B cell (primary cell): ENCODE results near the gene DDHD1. TPM values are rescaled to one million over a fixed set of nuclear protein-coding genes. Genes with fewer than 3 reads are reported as not detected.

Source experiments
- ATAC-seq: fragments of 200-7000 bp; cut with Tn5 transposase; one replicate; pipeline ENCODE4 v1.10.0; 2021; ENCODE audit warnings: low read depth, mild to moderate bottlenecking, moderate number of reproducible peaks, moderate library complexity
- CTCF ChIA-PET: fragments of 350-600 bp; sonication (Branson Sonifier 250); formaldehyde crosslinking; loops from one replicate; lab custom pipeline; 2021; ENCODE audit warnings: antibody characterized with exemption, inconsistent platforms; lab: Charles Lee
- POLR2A ChIA-PET: fragments of 350-600 bp; sonication (Branson Sonifier 250); formaldehyde crosslinking; loops from one replicate; lab custom pipeline; 2021; ENCODE audit warnings: antibody characterized with exemption; lab: Charles Lee
- DNase-seq: peaks from one replicate; pipeline ENCODE4 v3.0.0; 2013
- H2AFZ ChIP-seq: 2 replicates; pipeline ENCODE4 v1.6.1; 2012; ENCODE audit warnings: mild to moderate bottlenecking, low read depth, low read length; ENCODE audit not compliant: insufficient read depth, poor library complexity, severe bottlenecking
- H3K27ac ChIP-seq, 2 donors: 1 replicate in 1 of 2; 2 replicates in 1 of 2; pipeline ENCODE4 v1.5.1; 2012 to 2013; ENCODE audit warnings: low read length in 2 of 2, mild to moderate bottlenecking in 2 of 2, moderate library complexity in 1 of 2
- H3K27me3 ChIP-seq, 4 experiments: fragments of 200-600 bp in 1 of 4; sonication (generic) in 1 of 4; replicated peaks in 1 of 4; 1 replicate in 2 of 4; 2 replicates in 2 of 4; pipeline versions ENCODE4 v1.6.1 to v1.7.0; 2013 to 2016; ENCODE audit warnings: low read length in 3 of 4, mild to moderate bottlenecking in 2 of 4, mixed read lengths in 1 of 4, moderate library complexity in 1 of 4; ENCODE audit not compliant: insufficient read depth in 4 of 4, control insufficient read depth in 3 of 4; ENCODE audit errors: control extremely low read depth in 1 of 4
- H3K36me3 ChIP-seq, 2 experiments: replicated peaks in 1 of 2; 1 replicate in 1 of 2; 2 replicates in 1 of 2; pipeline versions ENCODE4 v1.6.1 to v1.7.1; 2013; ENCODE audit warnings: low read length in 1 of 2; ENCODE audit not compliant: insufficient read depth in 2 of 2, control insufficient read depth in 1 of 2; ENCODE audit errors: control extremely low read depth in 1 of 2, extremely low read depth in 1 of 2
- H3K4me1 ChIP-seq, 2 donors: fragments of 200-600 bp in 1 of 2; sonication (generic) in 1 of 2; 1 replicate in 1 of 2; 2 replicates in 1 of 2; pipeline versions ENCODE4 v1.5.1 to v1.6.1; 2013 to 2017; ENCODE audit warnings: low read length in 2 of 2; ENCODE audit not compliant: control insufficient read depth in 2 of 2, insufficient read depth in 2 of 2
- H3K4me2 ChIP-seq: replicated peaks from 2 replicates; pipeline ENCODE3; 2012; ENCODE audit warnings: mild to moderate bottlenecking, low read depth, low read length; ENCODE audit not compliant: poor library complexity, severe bottlenecking
- H3K4me3 ChIP-seq, 5 experiments: fragments of 200-600 bp in 1 of 5; sonication (generic) in 1 of 5; 1 replicate in 3 of 5; 2 replicates in 2 of 5; pipeline versions ENCODE4 v1.5.1 to v1.7.0; 2011 to 2016; ENCODE audit warnings: low read length in 4 of 5, mild to moderate bottlenecking in 4 of 5, low read depth in 2 of 5, control low read depth in 1 of 5, moderate library complexity in 1 of 5; ENCODE audit not compliant: insufficient read depth in 1 of 5; ENCODE audit errors: control extremely low read depth in 1 of 5, extremely low read depth in 1 of 5
- H3K79me2 ChIP-seq: fragments of 200-600 bp; sonication (generic); one replicate; pipeline ENCODE4 v1.6.0; 2016; ENCODE audit warnings: low read length; ENCODE audit not compliant: control insufficient read depth, insufficient read depth
- H3K9ac ChIP-seq: fragments of 200-600 bp; sonication (generic); 2 replicates; pipeline ENCODE4 v1.6.1; 2017; ENCODE audit warnings: mild to moderate bottlenecking, low read length, moderate library complexity
- H3K9me3 ChIP-seq, 3 donors: one replicate each; pipeline versions ENCODE4 v1.6.1 to v1.7.1; 2013; ENCODE audit warnings: low read length in 2 of 3; ENCODE audit not compliant: control insufficient read depth in 2 of 3, insufficient read depth in 1 of 3; ENCODE audit errors: control extremely low read depth in 1 of 3
- H4K20me1 ChIP-seq: 2 replicates; pipeline ENCODE4 v1.6.0; 2012; ENCODE audit warnings: mild to moderate bottlenecking, low read length; ENCODE audit not compliant: insufficient read depth, control insufficient read depth, poor library complexity, severe bottlenecking
- H3K27ac Mint-ChIP-seq: one replicate; pipeline ENCODE4 v1.8.0; 2021; ENCODE audit warnings: mixed read lengths
- H3K27me3 Mint-ChIP-seq: one replicate; pipeline ENCODE4 v1.8.0; 2021; ENCODE audit warnings: mixed read lengths
- H3K4me1 Mint-ChIP-seq: one replicate; pipeline ENCODE4 v1.8.0; 2021; ENCODE audit warnings: mixed read lengths
- H3K4me3 Mint-ChIP-seq: one replicate; pipeline ENCODE4 v1.8.0; 2021; ENCODE audit warnings: mixed read lengths
- H3K9me3 Mint-ChIP-seq: one replicate; pipeline ENCODE4 v1.8.0; 2022; ENCODE audit warnings: mixed read lengths; ENCODE audit not compliant: insufficient read depth
- CTCF ChIP-seq: fragments of 200-600 bp; IDR thresholded peaks from one replicate; pipeline ENCODE4 v1.8.0; 2022; ENCODE audit warnings: antibody characterized with exemption, mild to moderate bottlenecking
- EZH2 ChIP-seq: IDR thresholded peaks from 2 replicates; pipeline ENCODE4 v1.6.1; 2012; ENCODE audit warnings: borderline replicate concordance, low read depth, mild to moderate bottlenecking, moderate library complexity, low read length; ENCODE audit not compliant: insufficient read depth, poor library complexity, severe bottlenecking
- WGBS: methylation state at CpG from one replicate; pipeline ENCODE4 v1.1.5; 2013; ENCODE audit warnings: missing lambda C conversion rate; ENCODE audit not compliant: insufficient coverage; 5-methylcytosine and 5-hydroxymethylcytosine counted together
- intact Hi-C: fragments of 100-400 bp; cut with micrococcal nuclease; formaldehyde crosslinking; loops from one replicate; pipeline ENCODE4 v1.10.0; 2022
- polyA plus RNA-seq: library from polyadenylated mRNA; depleted of rRNA; stranded (reverse); fragments of >200 nt; gene quantifications from 2 replicates; pipeline ENCODE4 v1.2.3, GENCODE V29; 2012
- total RNA-seq, 2 donors: library from RNA; stranded (reverse); fragments of 120-200 nt in 1 of 2; gene quantifications; 1 replicate in 1 of 2; 2 replicates in 1 of 2; pipeline versions ENCODE4 v1.2.3 to v1.2.4, GENCODE V29; 2013 to 2022

DDHD1 gene
- total and polyA plus RNA-seq, 2 donors (not counting 1 experiment from before 2014, with no cell fraction given): 7.1 to 75.4 TPM

DNA sequence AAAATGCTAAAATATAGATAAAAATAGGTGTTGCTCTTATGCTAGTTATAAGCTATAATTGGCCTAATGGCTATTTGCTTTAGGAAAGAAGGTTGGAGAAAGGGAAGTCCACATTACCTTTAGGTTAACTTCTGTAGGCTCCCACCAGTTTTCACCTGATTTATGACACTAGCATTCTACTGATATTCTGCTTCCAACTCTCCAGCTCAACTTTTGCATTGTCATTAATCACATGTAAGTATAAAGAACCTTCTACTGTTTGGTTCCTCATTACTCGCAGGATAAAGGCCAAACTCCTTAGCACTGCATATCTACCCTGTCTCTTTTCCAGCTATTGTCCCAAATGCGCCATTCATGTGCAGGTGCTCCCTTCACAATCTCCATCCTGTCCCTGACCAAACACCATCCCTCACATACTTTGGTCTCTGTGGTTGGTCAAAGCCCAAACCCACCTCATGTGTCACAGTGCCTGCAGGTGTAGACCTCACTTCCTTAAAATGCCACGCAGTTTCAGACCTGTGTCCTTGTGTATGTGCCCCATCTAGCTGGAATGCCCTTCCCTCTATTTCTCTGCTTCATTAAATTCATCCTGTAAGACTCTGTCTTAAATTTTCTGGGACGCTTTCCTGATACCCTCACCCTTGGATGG lies 3.3 kb downstream of the DDHD1 start:
- ATAC-seq (no peak), DNase-seq (peak; percentile 59)
- peak overlapping the region in 1 of 5 experiments; percentile 8 for H3K4me3 ChIP-seq
- ChIA-PET CTCF (interaction anchor here (1.0 to 1.2 kb wide), 2 partner anchors 95 to 156 kb away, joined by 3 to 6 read pairs; no protein-coding TSS in a partner anchor), POLR2A (interaction anchor here (1.2 to 1.7 kb wide), 2 partner anchors 41 to 45 kb away, joined by 3 read pairs; no protein-coding TSS in a partner anchor)
- H3K27me3 ChIP-seq: no peaks in the 10 kb centered on the region
- no peaks in the 10 kb centered on the region for H3K27me3 Mint-ChIP-seq
- peaks cover 41 to 57% of the 10 kb centered on the region in 2 donors for H3K4me1 ChIP-seq
- H3K27ac Mint-ChIP-seq: peak overlapping the region; percentile 17
- intact Hi-C loops: loop anchor here (5.0 to 10.0 kb wide), 4 partner anchors 87 to 1878 kb away; partner anchors contain the start of genes FERMT2, GMFB, SOCS4 and WDHD1
- H3K27ac ChIP-seq: no peak overlapping the region
- H3K79me2 ChIP-seq: peaks cover 78% of the 10 kb centered on the region
- H3K9ac ChIP-seq: no peak overlapping the region
- WGBS: 48% methylated on average over 4 of the region's 4 CpGs
- peak overlapping the region; percentile 85 for H3K4me2 ChIP-seq
- no peaks in the 10 kb centered on the region for H3K9me3 Mint-ChIP-seq
- no peaks in the 10 kb centered on the region for H3K36me3 ChIP-seq
- TF ChIP-seq EZH2 (no peak), CTCF (no peak)
- H3K4me3 Mint-ChIP-seq: peak overlapping the region; percentile 56
- H3K9me3 ChIP-seq: peaks cover 0 to 5% (median 0%) of the 10 kb centered on the region in 3 donors
- H3K4me1 Mint-ChIP-seq: peaks cover 65% of the 10 kb centered on the region
- H2AFZ ChIP-seq: no peak overlapping the region
- peaks cover 48% of the 10 kb centered on the region for H4K20me1 ChIP-seq

DNA sequence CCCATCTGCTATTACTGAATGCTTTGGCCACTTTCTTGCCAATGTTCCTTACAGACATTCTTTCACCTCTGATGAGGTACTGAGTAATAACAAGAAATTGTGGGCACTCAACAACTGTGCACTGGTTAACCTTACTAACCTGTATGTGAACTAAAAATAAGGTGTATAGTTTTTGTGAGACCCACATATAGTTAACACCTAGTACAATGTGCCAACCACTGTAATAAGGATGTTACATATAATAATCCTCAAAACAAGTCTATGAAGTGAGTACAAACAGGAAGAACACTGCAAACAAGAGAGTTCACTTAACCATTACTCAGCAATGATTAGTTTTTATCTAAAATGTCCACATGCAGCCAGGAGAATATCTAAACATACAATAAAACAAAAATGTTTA lies 4.5 kb downstream of the DDHD1 start:
- Mint-ChIP-seq H3K27ac (no peak overlapping the region), H3K4me3 (peak overlapping the region; percentile 10), H3K4me1 (peaks cover 62% of the 10 kb centered on the region), H3K9me3 (no peaks in the 10 kb centered on the region), H3K27me3 (no peaks in the 10 kb centered on the region)
- peaks cover 89% of the 10 kb centered on the region for H3K79me2 ChIP-seq
- TF ChIP-seq CTCF (no peak), EZH2 (no peak)
- ATAC-seq: no peak
- H4K20me1 ChIP-seq: peaks cover 56% of the 10 kb centered on the region
- POLR2A ChIA-PET: no interaction called here
- no peak overlapping the region for H3K4me3 ChIP-seq
- H3K4me2 ChIP-seq: no peak overlapping the region
- CTCF ChIA-PET: no interaction called here
- H3K9me3 ChIP-seq: peaks cover 0 to 5% (median 3%) of the 10 kb centered on the region in 3 donors
- peaks cover 38 to 55% of the 10 kb centered on the region in 2 donors for H3K4me1 ChIP-seq
- intact Hi-C loops: no loop called here
- H3K27me3 ChIP-seq: no peaks in the 10 kb centered on the region
- H3K36me3 ChIP-seq: no peaks in the 10 kb centered on the region
- H3K27ac ChIP-seq: no peak overlapping the region
- no peak overlapping the region for H2AFZ ChIP-seq
- DNase-seq: no peak
- no peak overlapping the region for H3K9ac ChIP-seq
